HG02759 (cell line): ENCODE results near the gene GXYLT2.

Source experiments
- ATAC-seq: cut with Tn5 transposase; IDR thresholded peaks from one replicate; pipeline ENCODE4 v1.9.1; 2021; ENCODE audit warnings: mild to moderate bottlenecking, moderate library complexity; ENCODE audit not compliant: unreplicated experiment

The GXYLT2 gene

DNA sequence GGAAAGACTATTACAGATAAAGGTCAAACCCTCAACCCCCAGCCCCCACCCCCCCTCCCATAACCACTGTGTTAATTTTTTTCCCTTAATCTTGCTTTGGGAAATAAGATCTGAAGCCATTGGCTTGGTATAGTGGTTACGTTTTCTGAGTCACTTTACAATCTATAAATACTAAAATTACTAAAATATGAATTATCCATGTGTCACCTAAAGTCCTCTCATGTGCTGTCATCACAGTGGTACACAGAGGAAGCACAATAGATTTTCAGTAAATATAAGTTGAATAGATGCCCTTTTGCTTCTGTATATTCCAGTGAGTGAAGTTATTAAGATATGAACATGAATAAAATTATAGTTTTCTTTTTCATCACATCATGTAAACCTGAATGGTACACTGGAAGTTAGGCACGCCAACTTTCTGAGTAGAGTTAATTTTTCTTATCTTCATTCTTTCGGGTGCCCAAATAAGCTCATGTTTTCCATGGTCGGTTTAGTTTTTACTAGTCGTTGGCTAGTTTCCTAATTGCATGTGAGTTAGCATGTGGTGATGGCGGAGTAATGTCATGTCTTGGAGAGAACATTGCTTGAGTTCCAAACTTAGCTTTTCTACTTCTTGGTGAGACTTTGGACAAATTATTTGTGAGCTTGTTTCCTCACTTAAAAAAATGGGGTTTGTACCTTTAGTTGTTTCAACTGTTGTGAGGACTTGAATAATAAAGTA lies 120.3 kb downstream of the GXYLT2 start:
- ATAC-seq: no peak

DNA sequence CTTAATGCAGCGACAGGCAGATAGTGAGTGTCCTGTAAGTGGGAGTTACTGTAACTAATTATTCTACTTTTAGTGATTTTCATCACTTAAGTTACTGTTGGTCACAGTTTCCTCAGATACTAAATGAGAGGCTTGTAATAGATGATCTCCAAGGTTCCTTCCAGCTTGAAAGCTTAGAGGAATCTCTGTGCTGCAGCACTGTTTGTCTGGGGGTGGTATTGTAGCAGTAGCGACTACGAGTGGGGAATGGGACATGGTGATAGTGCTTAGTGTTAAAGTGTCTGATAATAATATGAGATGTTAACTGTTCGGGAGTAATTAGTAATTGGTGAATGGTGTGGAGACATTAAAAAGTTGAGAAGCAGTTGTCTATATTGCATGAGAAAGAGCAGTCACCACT lies 121.2 kb downstream of the GXYLT2 start:
- no peak for ATAC-seq

- no peak for ATAC-seq
These were observed 121.9 kb downstream of the GXYLT2 start for GRCh38 chr3:73009750-73010149.

DNA sequence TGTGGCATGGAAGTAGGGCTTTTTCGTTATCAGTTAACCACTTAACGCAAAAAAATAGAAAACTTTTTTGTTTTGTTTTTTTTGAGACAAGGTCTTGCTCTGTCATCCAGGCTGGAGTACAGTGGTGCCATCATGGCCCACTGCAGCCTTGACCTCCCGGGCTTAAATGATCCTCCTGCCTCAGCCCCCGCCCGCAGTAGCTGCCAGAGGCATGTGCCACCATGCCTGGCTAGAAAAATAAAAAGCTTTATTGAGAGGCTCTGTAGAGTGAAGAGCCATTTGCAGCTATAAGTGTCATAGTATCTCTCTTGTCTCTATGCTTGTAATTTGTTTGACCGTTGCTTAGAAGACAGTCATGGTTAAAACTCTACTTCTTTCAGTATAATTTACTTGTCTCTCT lies 122.3 kb downstream of the GXYLT2 start:
- ATAC-seq: no peak

- ATAC-seq: no peak
These were observed 130.5 kb downstream of the GXYLT2 start for GRCh38 chr3:73018298-73018697.

GRCh38 chr3:73018790-73019441 lies 131.1 kb downstream of the GXYLT2 start:
- no peak for ATAC-seq

- ATAC-seq: no peak
These were observed 133.5 kb downstream of the GXYLT2 start for GRCh38 chr3:73021301-73021835.

DNA sequence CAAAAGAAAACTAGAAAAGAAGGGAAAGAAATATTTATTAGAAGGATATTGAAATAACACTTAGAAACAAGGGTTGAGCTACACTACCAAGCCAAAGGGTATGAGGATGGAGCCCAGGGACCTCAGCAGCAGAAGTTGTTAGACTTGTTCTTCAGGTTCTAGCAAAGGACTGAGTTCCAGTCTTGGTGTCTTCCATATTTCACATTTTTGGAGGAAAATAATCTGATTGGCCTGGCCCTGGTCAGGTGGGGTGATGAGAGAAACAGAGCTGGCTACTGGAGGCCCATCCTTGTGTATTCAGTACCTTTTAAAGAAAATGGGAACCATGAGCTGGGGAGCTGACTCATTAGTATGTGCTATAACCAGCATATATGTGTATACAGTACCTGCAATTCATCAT lies 137.0 kb downstream of the GXYLT2 start:
- no peak for ATAC-seq

- no peak for ATAC-seq
These were observed 138.4 kb downstream of the GXYLT2 start for GRCh38 chr3:73026111-73026759.
